Measurements from ENCODE around the gene TEN1. TPM values are rescaled to one million over a fixed set of nuclear protein-coding genes. Genes with fewer than 3 reads are reported as not detected.
A peak's percentile ranks its signal among the peaks of the same experiment; 100 is the strongest.

TEN1 gene
- total and polyA plus RNA-seq, 9 of the 15 experiments (the other 6 are each of a cell fraction or from before 2014, with no cell fraction given), result 1.3 to 25.7 (median 10.1) TPM

- TF ChIP-seq SP2 (IDR thresholded peaks at IDR 0.05; ENCODE audit: extremely low read depth, low read depth, low read length, poor library complexity, severe bottlenecking) (no peak), CLOCK (CRISPR knock-in tag; IDR thresholded peaks at IDR 0.05; ENCODE audit: borderline replicate concordance) (no peak), ZBTB34 (CRISPR knock-in tag; IDR thresholded peaks at IDR 0.05) (no peak), MYBL2 (IDR thresholded peaks at IDR 0.05; ENCODE audit: low read depth) (no peak), MYBL2 (CRISPR knock-in tag; IDR thresholded peaks at IDR 0.05; ENCODE audit: borderline replicate concordance) (no peak), FOXP4 (CRISPR knock-in tag; IDR thresholded peaks at IDR 0.05; ENCODE audit: borderline replicate concordance) (no peak), FOXP1 (CRISPR knock-in tag; IDR thresholded peaks at IDR 0.05) (no peak), NFYB (IDR thresholded peaks at IDR 0.05; ENCODE audit: extremely low read depth, insufficient read length) (no peak), ARID4B (CRISPR knock-in tag; IDR thresholded peaks at IDR 0.05) (no peak), XRCC5 (IDR thresholded peaks at IDR 0.05; ENCODE audit: low read depth, low read length) (peak; percentile 62; the same call in 1 of the 2 replicates), JUND (IDR thresholded peaks at IDR 0.05; ENCODE audit: borderline replicate concordance, low read depth, low read length) (no peak), JUND (tag; IDR thresholded peaks at IDR 0.05; ENCODE audit: borderline replicate concordance, low read depth, low read length) (no peak), MTA2 (IDR thresholded peaks at IDR 0.05; ENCODE audit: low read depth) (no peak), ZSCAN32 (CRISPR knock-in tag; IDR thresholded peaks at IDR 0.05) (no peak)
These were observed 35.3 kb downstream of the TEN1 start (continued) for GRCh38 chr17:76014100-76014924.
